ENCODE results near the gene NDUFAB1. TPM values are rescaled to one million over a fixed set of nuclear protein-coding genes. Genes with fewer than 3 reads are reported as not detected.
"Not testable (repeated sequence)": the region's sequence is repeated elsewhere in the genome, so short reads cannot be mapped to it uniquely, and the experiment has no call there.

NDUFAB1 gene
- polyA plus RNA-seq, 4 donors = 98.1 to 106 (median 103) TPM

- peak; percentile 94 to 98 (median 96) for DNase-seq (ENCODE audit: low read depth in 4 of 4, low spot score in 3 of 4)
Measured at GRCh38 chr16:23556881-23557778, 39.0 kb downstream of the NDUFAB1 start, which contains the start of the genes EARS2 and UBFD1. Gene EARS2, minus strand, starts transcription at chr16:23557350. Its CDS starts 7 bp downstream, at chr16:23557343. Gene UBFD1, plus strand, starts transcription at chr16:23557727. Its CDS starts 16 bp downstream, at chr16:23557743.

- DNase-seq (ENCODE audit: low read depth in 4 of 4, low spot score in 3 of 4) = no peak
Measured at GRCh38 chr16:23554536-23554935, 41.6 kb downstream of the NDUFAB1 start.

GRCh38 chr16:23552161-23552560 is 44.0 kb downstream of the NDUFAB1 start:
- DNase-seq (ENCODE audit: low read depth in 4 of 4, low spot score in 3 of 4) = no peak

- DNase-seq (ENCODE audit: low read depth in 4 of 4, low spot score in 3 of 4) = no peak
Measured at GRCh38 chr16:23549938-23550337, 46.2 kb downstream of the NDUFAB1 start.

GRCh38 chr16:23544436-23544835 is 51.7 kb downstream of the NDUFAB1 start:
- no peak for DNase-seq (ENCODE audit: low read depth in 4 of 4, low spot score in 3 of 4)

GRCh38 chr16:23540817-23541178 is 55.3 kb downstream of the NDUFAB1 start:
- not testable (repeated sequence) for DNase-seq (ENCODE audit: low read depth in 4 of 4, low spot score in 3 of 4)

GRCh38 chr16:23539984-23540816 is 55.9 kb downstream of the NDUFAB1 start:
- DNase-seq (ENCODE audit: low read depth in 4 of 4, low spot score in 3 of 4) = no peak

- no peak for DNase-seq (ENCODE audit: low read depth in 4 of 4, low spot score in 3 of 4)
Measured at GRCh38 chr16:23538919-23539278, 57.2 kb downstream of the NDUFAB1 start.

GRCh38 chr16:23537390-23537789 is 58.7 kb downstream of the NDUFAB1 start:
- DNase-seq (ENCODE audit: low read depth in 4 of 4, low spot score in 3 of 4) = no peak

GRCh38 chr16:23535901-23536300 is 60.2 kb downstream of the NDUFAB1 start:
- DNase-seq (ENCODE audit: low read depth in 4 of 4, low spot score in 3 of 4) = no peak

GRCh38 chr16:23534868-23535860 is 61.0 kb downstream of the NDUFAB1 start:
- no peak for DNase-seq (ENCODE audit: low read depth in 4 of 4, low spot score in 3 of 4)

- DNase-seq (ENCODE audit: low read depth in 4 of 4, low spot score in 3 of 4) = no peak
Measured at GRCh38 chr16:23532448-23532847, 63.7 kb downstream of the NDUFAB1 start.

Other genes with a start within 250 kb of the NDUFAB1 start
- 10 to 100 TPM; 23.4 to 28.9 (median 24.3) TPM for gene COG7, start 143.1 kb downstream of the NDUFAB1 start, polyA plus RNA-seq (ENCODE audit: insufficient read length in 4 of 4)
- gene GGA2, start 85.8 kb downstream of the NDUFAB1 start, polyA plus RNA-seq (ENCODE audit: insufficient read length in 4 of 4) = 100 to 1,000 TPM; 127 to 150 (median 141) TPM
- 10 to 100 TPM; 27.0 to 32.2 (median 31.1) TPM for gene EARS2, start 39.0 kb downstream of the NDUFAB1 start, polyA plus RNA-seq (ENCODE audit: insufficient read length in 4 of 4)
- gene UBFD1, start 38.6 kb downstream of the NDUFAB1 start, polyA plus RNA-seq (ENCODE audit: insufficient read length in 4 of 4) = 10 to 100 TPM; 75.6 to 78.4 (median 76.6) TPM
- 10 to 100 TPM; 18.8 to 21.4 (median 20.0) TPM for gene PALB2, start 45.0 kb upstream of the NDUFAB1 start, polyA plus RNA-seq (ENCODE audit: insufficient read length in 4 of 4)
- gene DCTN5, start 45.1 kb upstream of the NDUFAB1 start, polyA plus RNA-seq (ENCODE audit: insufficient read length in 4 of 4) = 10 to 100 TPM; 68.4 to 76.4 (median 73.4) TPM
- 10 to 100 TPM; 22.2 to 25.6 (median 25.2) TPM for gene PLK1, start 82.6 kb upstream of the NDUFAB1 start, polyA plus RNA-seq (ENCODE audit: insufficient read length in 4 of 4)
- gene ERN2, start 116.9 kb upstream of the NDUFAB1 start, polyA plus RNA-seq (ENCODE audit: insufficient read length in 4 of 4) = under 1 TPM; 0.36 to 0.83 (median 0.48) TPM
- gene CHP2, start 158.7 kb upstream of the NDUFAB1 start, polyA plus RNA-seq (ENCODE audit: insufficient read length in 4 of 4) = 1 to 10 TPM in 3 of 4 donors, under 1 TPM in 1; 0.91 to 2.0 (median 1.3) TPM
- gene PRKCB, start 239.7 kb upstream of the NDUFAB1 start, polyA plus RNA-seq (ENCODE audit: insufficient read length in 4 of 4) = 1 to 10 TPM; 3.6 to 4.3 (median 4.0) TPM

Data from right renal pelvis (tissue), 4 donors.